Neural cell (in vitro differentiated cells): ENCODE measurements around the gene ANKRD45. TPM values are rescaled to one million over a fixed set of nuclear protein-coding genes. Genes with fewer than 3 reads are reported as not detected.
A peak's percentile ranks its signal among the peaks of the same experiment; 100 is the strongest.

ENCODE experiments used
- H2AFZ ChIP-seq: fragments of 200-600, 300-800 bp; sonication (generic), shearing (Covaris generic); 2 replicates; pipeline ENCODE4 v1.6.0; 2014; ENCODE audit warnings: low read depth, mild to moderate bottlenecking, antibody characterized with exemption, low read length, moderate library complexity
- H3F3A ChIP-seq: fragments of 200-600 bp; shearing (Covaris generic); 2 replicates; pipeline ENCODE4 v1.6.1; 2016; ENCODE audit warnings: mild to moderate bottlenecking, moderate library complexity, mixed read lengths, antibody characterized with exemption, low read length; ENCODE audit not compliant: insufficient read depth, poor library complexity, severe bottlenecking
- H3K27ac ChIP-seq: fragments of 200-600, 300-800 bp; sonication (generic), shearing (Covaris generic); 2 replicates; pipeline ENCODE4 v1.5.1; 2014; ENCODE audit warnings: mild to moderate bottlenecking, low read length, moderate library complexity
- H3K27me3 ChIP-seq: fragments of 300-800, 200-600 bp; sonication (generic), shearing (Covaris generic); 2 replicates; pipeline ENCODE4 v1.6.0; 2014; ENCODE audit warnings: mild to moderate bottlenecking, low read depth, low read length, moderate library complexity; ENCODE audit not compliant: insufficient read depth
- H3K36me3 ChIP-seq: fragments of 300-800, 200-600 bp; sonication (generic), shearing (Covaris generic); 2 replicates; pipeline ENCODE4 v1.5.1; 2014; ENCODE audit warnings: mild to moderate bottlenecking, antibody characterized with exemption, low read length, moderate library complexity; ENCODE audit not compliant: insufficient read depth
- H3K4me2 ChIP-seq: fragments of 300-800, 200-600 bp; sonication (generic), shearing (Covaris generic); 2 replicates; pipeline ENCODE4 v1.6.0; 2014; ENCODE audit warnings: mild to moderate bottlenecking, low read length
- H3K4me3 ChIP-seq: fragments of 300-800, 200-600 bp; sonication (generic), shearing (Covaris generic); 2 replicates; pipeline ENCODE4 v1.5.1; 2014; ENCODE audit warnings: mild to moderate bottlenecking, low read length, moderate library complexity
- H3K79me2 ChIP-seq: fragments of 200-600 bp; shearing (Covaris generic); replicated peaks from 2 replicates; pipeline ENCODE4 v1.6.0; 2014; ENCODE audit warnings: mild to moderate bottlenecking, low read length, moderate library complexity; ENCODE audit not compliant: insufficient read depth
- H3K9ac ChIP-seq: fragments of 300-800, 200-600 bp; sonication (generic), shearing (Covaris generic); 2 replicates; pipeline ENCODE4 v1.6.1; 2016; ENCODE audit warnings: mild to moderate bottlenecking, low read length, mixed read lengths
- H3K9me2 ChIP-seq: fragments of 200-600 bp; shearing (Covaris generic); 2 replicates; pipeline ENCODE4 v1.6.1; 2016; ENCODE audit warnings: mild to moderate bottlenecking, low read length, mixed read lengths; ENCODE audit not compliant: insufficient read depth
- H3K9me3 ChIP-seq: fragments of 200-600, 300-800 bp; sonication (generic), shearing (Covaris generic); 2 replicates; pipeline ENCODE4 v1.6.1; 2016; ENCODE audit warnings: mild to moderate bottlenecking, mixed run types, low read length, moderate library complexity, mixed read lengths
- H4K20me1 ChIP-seq: fragments of 200-600 bp; shearing (Covaris generic); 2 replicates; pipeline ENCODE4 v1.6.1; 2016; ENCODE audit warnings: mild to moderate bottlenecking, mixed run types; ENCODE audit not compliant: insufficient read depth
- EP300 ChIP-seq: fragments of 450-650 bp; conservative IDR thresholded peaks from 2 replicates; pipeline ENCODE4 v1.6.1; 2014; ENCODE audit warnings: antibody characterized with exemption, mild to moderate bottlenecking, moderate library complexity; ENCODE audit not compliant: poor library complexity, severe bottlenecking
- EZH2 ChIP-seq: fragments of 200-600, 300-800 bp; shearing (Covaris generic), sonication (generic); IDR thresholded peaks from 2 replicates; pipeline ENCODE4 v1.6.1; 2014; ENCODE audit warnings: antibody characterized with exemption, low read length, borderline replicate concordance, mild to moderate bottlenecking; ENCODE audit not compliant: insufficient read depth, poor library complexity, severe bottlenecking
- MXI1 ChIP-seq: fragments of 450-650 bp; conservative IDR thresholded peaks from 2 replicates; pipeline ENCODE4 v1.6.1; 2014; ENCODE audit warnings: antibody characterized with exemption, mild to moderate bottlenecking; ENCODE audit not compliant: poor library complexity, severe bottlenecking
- POLR2AphosphoS5 ChIP-seq: IDR thresholded peaks from 2 replicates; pipeline ENCODE4 v1.6.1; 2012
- RAD21 ChIP-seq: fragments of 450-650 bp; conservative IDR thresholded peaks from 2 replicates; pipeline ENCODE4 v1.6.1; 2014; ENCODE audit warnings: antibody characterized with exemption, mild to moderate bottlenecking, moderate library complexity
- SMC3 ChIP-seq: fragments of 450-650 bp; conservative IDR thresholded peaks from 2 replicates; pipeline ENCODE4 v1.6.1; 2014; ENCODE audit warnings: antibody characterized with exemption, mild to moderate bottlenecking, moderate library complexity; ENCODE audit not compliant: poor library complexity
- TAF1 ChIP-seq: IDR thresholded peaks from 2 replicates; pipeline ENCODE4 v1.6.1; 2012; ENCODE audit warnings: low read depth
- polyA minus RNA-seq: library from RNA; depleted of rRNA, polyadenylated mRNA; stranded (reverse); fragments of >200 nt; gene quantifications from 2 replicates; pipeline ENCODE4 v1.2.3, GENCODE V29; 2014
- polyA plus RNA-seq: library from polyadenylated mRNA; depleted of rRNA; stranded (reverse); fragments of >200 nt; gene quantifications from 2 replicates; pipeline ENCODE4 v1.2.3, GENCODE V29; 2014
- TF ChIP-seq, protein P1 (sequence below): fragments of 450-650 bp; IDR thresholded peaks from 2 replicates; pipeline ENCODE4 v1.5.1; 2014; ENCODE audit warnings: antibody characterized with exemption, mild to moderate bottlenecking, moderate library complexity; ENCODE audit not compliant: poor library complexity, severe bottlenecking
- TF ChIP-seq, protein P2 (sequence below): IDR thresholded peaks from 2 replicates; pipeline ENCODE4 v1.6.1; 2012; ENCODE audit warnings: borderline replicate concordance

The ANKRD45 gene, protein sequence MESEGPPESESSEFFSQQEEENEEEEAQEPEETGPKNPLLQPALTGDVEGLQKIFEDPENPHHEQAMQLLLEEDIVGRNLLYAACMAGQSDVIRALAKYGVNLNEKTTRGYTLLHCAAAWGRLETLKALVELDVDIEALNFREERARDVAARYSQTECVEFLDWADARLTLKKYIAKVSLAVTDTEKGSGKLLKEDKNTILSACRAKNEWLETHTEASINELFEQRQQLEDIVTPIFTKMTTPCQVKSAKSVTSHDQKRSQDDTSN
- polyA plus RNA-seq, result 8.7 and 9.9 TPM in 2 replicates
- 20.3 and 22.2 TPM in 2 replicates for polyA minus RNA-seq

DNA sequence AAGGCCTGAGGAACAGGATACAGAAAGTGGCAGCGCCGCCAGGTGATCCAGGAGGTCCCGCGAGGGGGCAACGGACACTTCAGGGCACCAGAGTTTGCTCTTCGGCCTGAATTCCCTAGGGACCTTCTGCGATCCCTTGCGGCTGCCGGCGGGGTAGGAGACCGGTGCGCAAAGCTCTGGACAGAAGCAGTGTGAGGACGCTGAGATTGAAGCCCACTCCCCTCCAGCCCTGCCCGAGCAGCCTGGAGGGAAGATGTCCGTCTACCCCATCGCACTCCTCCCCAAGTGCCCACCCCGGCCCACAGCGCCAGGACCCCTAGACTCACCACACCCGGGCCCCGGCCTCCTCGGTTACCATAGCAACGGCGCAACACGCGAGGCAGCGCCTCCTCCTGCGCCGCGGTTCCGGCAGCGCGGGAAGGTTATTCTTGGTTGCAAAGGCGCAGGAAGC is at the start of gene ANKRD45:
TSS of gene ANKRD45 (minus strand) at position 361 of the 451 bp plus-strand sequence. CDS start 10,433 bp downstream, outside the sequence.
- Histone ChIP-seq H3K36me3 (no peaks in the 10 kb centered on the region), H3K27me3 (no peaks in the 10 kb centered on the region), H2AFZ (peak within 1 kb of the TSS; percentile 48), H3K9ac (peak within 1 kb of the TSS; percentile 61), H3K79me2 (peaks cover 4% of the 10 kb centered on the region), H4K20me1 (no peaks in the 10 kb centered on the region), H3K4me3 (peak within 1 kb of the TSS; percentile 71), H3K9me2 (no peaks in the 10 kb centered on the region), H3K4me2 (peak within 1 kb of the TSS; percentile 27), H3K27ac (no peak within 1 kb of the TSS), H3K9me3 (no peaks in the 10 kb centered on the region), H3F3A (no peaks in the 10 kb centered on the region)
- TF ChIP-seq RAD21, result no peak
- TF ChIP-seq TAF1, result no peak
- TF ChIP-seq MXI1, result peak; percentile 35
- TF ChIP-seq, protein P1, sequence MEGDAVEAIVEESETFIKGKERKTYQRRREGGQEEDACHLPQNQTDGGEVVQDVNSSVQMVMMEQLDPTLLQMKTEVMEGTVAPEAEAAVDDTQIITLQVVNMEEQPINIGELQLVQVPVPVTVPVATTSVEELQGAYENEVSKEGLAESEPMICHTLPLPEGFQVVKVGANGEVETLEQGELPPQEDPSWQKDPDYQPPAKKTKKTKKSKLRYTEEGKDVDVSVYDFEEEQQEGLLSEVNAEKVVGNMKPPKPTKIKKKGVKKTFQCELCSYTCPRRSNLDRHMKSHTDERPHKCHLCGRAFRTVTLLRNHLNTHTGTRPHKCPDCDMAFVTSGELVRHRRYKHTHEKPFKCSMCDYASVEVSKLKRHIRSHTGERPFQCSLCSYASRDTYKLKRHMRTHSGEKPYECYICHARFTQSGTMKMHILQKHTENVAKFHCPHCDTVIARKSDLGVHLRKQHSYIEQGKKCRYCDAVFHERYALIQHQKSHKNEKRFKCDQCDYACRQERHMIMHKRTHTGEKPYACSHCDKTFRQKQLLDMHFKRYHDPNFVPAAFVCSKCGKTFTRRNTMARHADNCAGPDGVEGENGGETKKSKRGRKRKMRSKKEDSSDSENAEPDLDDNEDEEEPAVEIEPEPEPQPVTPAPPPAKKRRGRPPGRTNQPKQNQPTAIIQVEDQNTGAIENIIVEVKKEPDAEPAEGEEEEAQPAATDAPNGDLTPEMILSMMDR, result no peak
- TF ChIP-seq EZH2, result no peak

DNA sequence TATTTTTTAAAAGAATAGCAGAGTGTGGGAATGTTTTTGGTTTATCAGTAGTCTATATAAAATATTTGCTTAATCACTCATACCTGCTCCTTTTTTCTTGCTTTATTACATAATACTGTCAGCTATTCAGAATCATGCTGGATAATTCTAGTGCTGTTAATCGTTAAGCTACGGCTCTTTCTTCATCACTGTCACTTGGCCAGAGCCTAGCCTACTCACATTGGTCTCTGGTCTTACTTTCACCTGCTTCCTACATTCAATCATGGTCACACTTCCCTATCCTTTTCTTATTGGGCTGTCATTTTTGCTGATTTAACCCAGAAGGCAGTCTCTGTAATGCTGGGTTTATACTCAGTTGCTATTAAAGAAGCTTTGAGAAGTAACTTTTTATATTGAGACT is 47.6 kb upstream of the ANKRD45 start:
- no peaks in the 10 kb centered on the region for H4K20me1 ChIP-seq
- H3K4me2 ChIP-seq, result peak overlapping the region; percentile 96
- H3K36me3 ChIP-seq, result no peaks in the 10 kb centered on the region
- TF ChIP-seq SMC3 (no peak), TAF1 (no peak), MXI1 (no peak), EP300 (no peak), RAD21 (no peak), POLR2AphosphoS5 (no peak), EZH2 (no peak)
- TF ChIP-seq, protein P2, sequence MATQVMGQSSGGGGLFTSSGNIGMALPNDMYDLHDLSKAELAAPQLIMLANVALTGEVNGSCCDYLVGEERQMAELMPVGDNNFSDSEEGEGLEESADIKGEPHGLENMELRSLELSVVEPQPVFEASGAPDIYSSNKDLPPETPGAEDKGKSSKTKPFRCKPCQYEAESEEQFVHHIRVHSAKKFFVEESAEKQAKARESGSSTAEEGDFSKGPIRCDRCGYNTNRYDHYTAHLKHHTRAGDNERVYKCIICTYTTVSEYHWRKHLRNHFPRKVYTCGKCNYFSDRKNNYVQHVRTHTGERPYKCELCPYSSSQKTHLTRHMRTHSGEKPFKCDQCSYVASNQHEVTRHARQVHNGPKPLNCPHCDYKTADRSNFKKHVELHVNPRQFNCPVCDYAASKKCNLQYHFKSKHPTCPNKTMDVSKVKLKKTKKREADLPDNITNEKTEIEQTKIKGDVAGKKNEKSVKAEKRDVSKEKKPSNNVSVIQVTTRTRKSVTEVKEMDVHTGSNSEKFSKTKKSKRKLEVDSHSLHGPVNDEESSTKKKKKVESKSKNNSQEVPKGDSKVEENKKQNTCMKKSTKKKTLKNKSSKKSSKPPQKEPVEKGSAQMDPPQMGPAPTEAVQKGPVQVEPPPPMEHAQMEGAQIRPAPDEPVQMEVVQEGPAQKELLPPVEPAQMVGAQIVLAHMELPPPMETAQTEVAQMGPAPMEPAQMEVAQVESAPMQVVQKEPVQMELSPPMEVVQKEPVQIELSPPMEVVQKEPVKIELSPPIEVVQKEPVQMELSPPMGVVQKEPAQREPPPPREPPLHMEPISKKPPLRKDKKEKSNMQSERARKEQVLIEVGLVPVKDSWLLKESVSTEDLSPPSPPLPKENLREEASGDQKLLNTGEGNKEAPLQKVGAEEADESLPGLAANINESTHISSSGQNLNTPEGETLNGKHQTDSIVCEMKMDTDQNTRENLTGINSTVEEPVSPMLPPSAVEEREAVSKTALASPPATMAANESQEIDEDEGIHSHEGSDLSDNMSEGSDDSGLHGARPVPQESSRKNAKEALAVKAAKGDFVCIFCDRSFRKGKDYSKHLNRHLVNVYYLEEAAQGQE, result no peak
- TF ChIP-seq, protein P1, result no peak
- peaks cover 6% of the 10 kb centered on the region for H3F3A ChIP-seq
- H3K9me2 ChIP-seq, result no peaks in the 10 kb centered on the region
- H3K27ac ChIP-seq, result no peak overlapping the region
- H2AFZ ChIP-seq, result no peak overlapping the region
- peak overlapping the region; percentile 74 for H3K4me3 ChIP-seq
- no peaks in the 10 kb centered on the region for H3K9me3 ChIP-seq
- no peaks in the 10 kb centered on the region for H3K27me3 ChIP-seq
- peak overlapping the region; percentile 34 for H3K9ac ChIP-seq
- peaks cover 27% of the 10 kb centered on the region for H3K79me2 ChIP-seq
